Common myeloid progenitor, CD34-positive (primary cell): ENCODE measurements around the gene DPM2.

Experiments
- CTCF ChIA-PET: fragments of 350-600 bp; sonication (Branson Sonifier 250); formaldehyde crosslinking; loops from one replicate; lab custom pipeline; 2021; ENCODE audit warnings: antibody characterized with exemption; lab: Charles Lee
- POLR2A ChIA-PET: fragments of 350-600 bp; sonication (Branson Sonifier 250); formaldehyde crosslinking; loops from one replicate; lab custom pipeline; 2021; ENCODE audit warnings: antibody characterized with exemption; lab: Charles Lee
- DNase-seq, 3 donors: peaks; one replicate each; pipeline versions ENCODE4 v3.0.0 to v3.0.0-alpha.2; 2013
- H3K27ac ChIP-seq, 2 experiments: 1 replicate in 1 of 2; 2 replicates in 1 of 2; pipeline ENCODE4 v1.7.0; 2013; ENCODE audit warnings: inconsistent platforms in 2 of 2, low read length in 2 of 2, mild to moderate bottlenecking in 2 of 2, low read depth in 1 of 2, moderate library complexity in 1 of 2; ENCODE audit not compliant: severe bottlenecking in 2 of 2, insufficient read depth in 1 of 2, poor library complexity in 1 of 2
- H3K27me3 ChIP-seq, 5 experiments: replicated peaks in 2 of 5; 1 replicate in 3 of 5; 2 replicates in 2 of 5; pipeline versions ENCODE4 v1.6.1 to v1.7.0; 2013; ENCODE audit warnings: low read length in 4 of 5, mild to moderate bottlenecking in 2 of 5, moderate library complexity in 2 of 5, inconsistent platforms in 1 of 5; ENCODE audit not compliant: insufficient read depth in 5 of 5, control insufficient read depth in 4 of 5
- H3K36me3 ChIP-seq, 4 experiments: 1 replicate in 2 of 4; 2 replicates in 2 of 4; pipeline versions ENCODE4 v1.6.1 to v1.7.0; 2013; ENCODE audit warnings: low read length in 3 of 4, control low read depth in 1 of 4, mild to moderate bottlenecking in 1 of 4; ENCODE audit not compliant: control insufficient read depth in 4 of 4, insufficient read depth in 4 of 4
- H3K4me1 ChIP-seq, 4 experiments: 1 replicate in 3 of 4; 2 replicates in 1 of 4; pipeline versions ENCODE4 v1.6.1 to v1.7.1; 2013; ENCODE audit warnings: low read length in 3 of 4, mild to moderate bottlenecking in 3 of 4, control low read depth in 1 of 4, inconsistent platforms in 1 of 4, moderate library complexity in 1 of 4; ENCODE audit not compliant: control insufficient read depth in 4 of 4, insufficient read depth in 4 of 4; ENCODE audit errors: control extremely low read depth in 1 of 4
- H3K4me3 ChIP-seq, 7 experiments: 1 replicate in 4 of 7; 2 replicates in 3 of 7; pipeline versions ENCODE4 v1.5.1 to v1.7.0; 2013; ENCODE audit warnings: mild to moderate bottlenecking in 7 of 7, low read length in 6 of 7, moderate library complexity in 6 of 7, inconsistent platforms in 2 of 7, low read depth in 2 of 7, control low read depth in 1 of 7; ENCODE audit not compliant: insufficient read depth in 4 of 7, control insufficient read depth in 1 of 7; ENCODE audit errors: extremely low read depth in 1 of 7
- H3K9me3 ChIP-seq, 5 experiments: 1 replicate in 4 of 5; 2 replicates in 1 of 5; pipeline versions ENCODE4 v1.6.1 to v1.7.1; 2013; ENCODE audit warnings: low read length in 4 of 5, mild to moderate bottlenecking in 2 of 5, inconsistent platforms in 1 of 5, low read depth in 1 of 5, moderate library complexity in 1 of 5; ENCODE audit not compliant: control insufficient read depth in 4 of 5, insufficient read depth in 2 of 5; ENCODE audit errors: control extremely low read depth in 1 of 5
- WGBS: methylation state at CpG from one replicate; pipeline ENCODE4 v1.1.5; 2013; ENCODE audit not compliant: insufficient coverage; 5-methylcytosine and 5-hydroxymethylcytosine counted together

Gene DPM2

GRCh38 chr9:127938298-127938690 lies 640 bp upstream of the DPM2 start:
- WGBS, result 85% methylated on average over 16 of the region's 25 CpGs
- peaks cover 5 to 35% (median 32%) of the 10 kb centered on the region in 4 experiments for H3K4me1 ChIP-seq
- ChIA-PET CTCF (interaction anchor here (1.4 to 14.2 kb wide), 2 partner anchors 17 to 94 kb away, joined by 4 to 245 read pairs; no protein-coding TSS in a partner anchor), POLR2A (no interaction called here)
- no peak overlapping the region for H3K27ac ChIP-seq
- peak overlapping the region in 2 of 7 experiments; percentile 83 to 92 for H3K4me3 ChIP-seq
- no peaks in the 10 kb centered on the region for H3K9me3 ChIP-seq
- no peak for DNase-seq
- no peaks in the 10 kb centered on the region for H3K27me3 ChIP-seq
- peaks cover 0 to 22% (median 7%) of the 10 kb centered on the region in 4 experiments for H3K36me3 ChIP-seq

GRCh38 chr9:127937056-127937387 lies 632 bp downstream of the DPM2 start:
- ChIA-PET POLR2A (no interaction called here), CTCF (interaction anchor here (0.9 to 14.2 kb wide), 3 partner anchors 13 to 202 kb away, joined by 3 to 245 read pairs (median 4); partner anchors contain the start of gene TOR2A)
- peak in 1 of 3 donors; percentile 34 for DNase-seq
- Histone ChIP-seq H3K27me3 (no peaks in the 10 kb centered on the region), H3K4me3 (peak overlapping the region; percentile 55 to 92 (median 77)), H3K36me3 (peaks cover 0 to 27% (median 7%) of the 10 kb centered on the region in 4 experiments), H3K4me1 (peaks cover 5 to 29% (median 24%) of the 10 kb centered on the region in 4 experiments), H3K27ac (peak overlapping the region in 1 of 2 experiments; percentile 76), H3K9me3 (no peaks in the 10 kb centered on the region)
- WGBS, result 26% methylated on average over 3 of the region's 7 CpGs

GRCh38 chr9:127936347-127936852 lies 1.3 kb downstream of the DPM2 start:
- WGBS, result 85% methylated on average over 13 of the region's 14 CpGs
- H3K4me3 ChIP-seq, result peak overlapping the region in 3 of 7 experiments; percentile 66 to 92 (median 87)
- peaks cover 0 to 2% (median 0%) of the 10 kb centered on the region in 5 experiments for H3K27me3 ChIP-seq
- CTCF ChIA-PET, result interaction anchor here (0.9 to 14.2 kb wide), 3 partner anchors 12 to 202 kb away, joined by 3 to 245 read pairs (median 4); partner anchors contain the start of gene TOR2A
- H3K27ac ChIP-seq, result peak overlapping the region in 1 of 2 experiments; percentile 76
- H3K4me1 ChIP-seq, result peaks cover 5 to 31% (median 24%) of the 10 kb centered on the region in 4 experiments
- no peaks in the 10 kb centered on the region for H3K9me3 ChIP-seq
- peaks cover 0 to 27% (median 7%) of the 10 kb centered on the region in 4 experiments for H3K36me3 ChIP-seq
- DNase-seq, result no peak
- POLR2A ChIA-PET, result no interaction called here

GRCh38 chr9:127935765-127936221 lies 1.9 kb downstream of the DPM2 start:
- Histone ChIP-seq H3K4me3 (peak overlapping the region in 2 of 7 experiments; percentile 32 to 66), H3K4me1 (peaks cover 5 to 37% (median 30%) of the 10 kb centered on the region in 4 experiments), H3K36me3 (peaks cover 0 to 27% (median 7%) of the 10 kb centered on the region in 4 experiments), H3K27ac (peak overlapping the region in 1 of 2 experiments; percentile 29), H3K9me3 (no peaks in the 10 kb centered on the region), H3K27me3 (peaks cover 0 to 3% (median 0%) of the 10 kb centered on the region in 5 experiments)
- CTCF ChIA-PET, result interaction anchor here (1.4 kb wide), 1 partner anchor 15 kb away, joined by 5 read pairs; no protein-coding TSS in a partner anchor
- DNase-seq, result peak in 1 of 3 donors; percentile 36
- WGBS, result 100% methylated on average over 2 of the region's 4 CpGs
- POLR2A ChIA-PET, result no interaction called here

- H3K36me3 ChIP-seq, result peaks cover 0 to 27% (median 7%) of the 10 kb centered on the region in 4 experiments
- H3K27ac ChIP-seq, result no peak overlapping the region
- H3K9me3 ChIP-seq, result no peaks in the 10 kb centered on the region
- POLR2A ChIA-PET, result no interaction called here
- H3K4me1 ChIP-seq, result peaks cover 5 to 44% (median 37%) of the 10 kb centered on the region in 4 experiments
- no peak for DNase-seq
- peaks cover 0 to 7% (median 3%) of the 10 kb centered on the region in 5 experiments for H3K27me3 ChIP-seq
- H3K4me3 ChIP-seq, result no peak overlapping the region
- whole genome bisulfite sequencing, result 78% methylated on average over 8 of the region's 11 CpGs
- CTCF ChIA-PET, result interaction anchor here (0.6 to 1.4 kb wide), 3 partner anchors 8 to 135 kb away, joined by 3 to 5 read pairs (median 4); no protein-coding TSS in a partner anchor
These were observed 2.7 kb downstream of the DPM2 start for GRCh38 chr9:127934986-127935385.

- no peak for DNase-seq
- WGBS, result 96% methylated on average over 3 of the region's 4 CpGs
- Histone ChIP-seq H3K4me3 (no peak overlapping the region), H3K27ac (no peak overlapping the region), H3K4me1 (peaks cover 5 to 44% (median 37%) of the 10 kb centered on the region in 4 experiments), H3K9me3 (no peaks in the 10 kb centered on the region), H3K27me3 (peaks cover 0 to 15% (median 6%) of the 10 kb centered on the region in 5 experiments), H3K36me3 (peaks cover 0 to 27% (median 7%) of the 10 kb centered on the region in 4 experiments)
- POLR2A ChIA-PET, result no interaction called here
- CTCF ChIA-PET, result interaction anchor here (1.3 to 1.7 kb wide), 4 partner anchors 9 to 184 kb away, joined by 3 to 5 read pairs (median 4); no protein-coding TSS in a partner anchor
These were observed 3.4 kb downstream of the DPM2 start for GRCh38 chr9:127934248-127934647.
